GM18861 (cell line): ENCODE results near the gene CPSF7.

ENCODE experiments used
- ATAC-seq: cut with Tn5 transposase; IDR thresholded peaks from one replicate; pipeline ENCODE4 v1.9.1; 2021; ENCODE audit not compliant: unreplicated experiment

Gene CPSF7

GRCh38 chr11:61357233-61357893, 72.4 kb downstream of the CPSF7 start:
- peak; percentile 42 for ATAC-seq

- ATAC-seq = no peak
Measured at GRCh38 chr11:61356706-61357105, 73.1 kb downstream of the CPSF7 start.

DNA sequence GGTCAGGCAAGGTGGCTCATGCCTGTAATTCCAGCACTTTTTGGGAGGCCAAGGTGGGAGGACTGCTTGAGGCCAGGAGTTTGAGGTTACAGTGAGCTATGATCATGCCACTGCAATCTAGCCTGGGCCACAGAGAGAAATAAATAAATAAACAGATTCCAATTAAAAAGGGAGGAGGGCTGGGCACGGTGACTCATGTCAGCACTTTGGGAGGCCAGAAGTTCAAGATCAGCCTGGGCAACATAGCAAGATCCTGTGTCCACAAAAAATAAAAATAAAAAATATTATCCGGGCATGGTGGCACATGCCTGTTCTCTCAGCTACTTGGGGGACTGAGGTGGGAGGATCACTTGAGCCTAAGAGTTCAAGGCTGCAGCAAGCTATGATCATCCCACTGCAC, 75.6 kb downstream of the CPSF7 start:
- ATAC-seq = no peak

DNA sequence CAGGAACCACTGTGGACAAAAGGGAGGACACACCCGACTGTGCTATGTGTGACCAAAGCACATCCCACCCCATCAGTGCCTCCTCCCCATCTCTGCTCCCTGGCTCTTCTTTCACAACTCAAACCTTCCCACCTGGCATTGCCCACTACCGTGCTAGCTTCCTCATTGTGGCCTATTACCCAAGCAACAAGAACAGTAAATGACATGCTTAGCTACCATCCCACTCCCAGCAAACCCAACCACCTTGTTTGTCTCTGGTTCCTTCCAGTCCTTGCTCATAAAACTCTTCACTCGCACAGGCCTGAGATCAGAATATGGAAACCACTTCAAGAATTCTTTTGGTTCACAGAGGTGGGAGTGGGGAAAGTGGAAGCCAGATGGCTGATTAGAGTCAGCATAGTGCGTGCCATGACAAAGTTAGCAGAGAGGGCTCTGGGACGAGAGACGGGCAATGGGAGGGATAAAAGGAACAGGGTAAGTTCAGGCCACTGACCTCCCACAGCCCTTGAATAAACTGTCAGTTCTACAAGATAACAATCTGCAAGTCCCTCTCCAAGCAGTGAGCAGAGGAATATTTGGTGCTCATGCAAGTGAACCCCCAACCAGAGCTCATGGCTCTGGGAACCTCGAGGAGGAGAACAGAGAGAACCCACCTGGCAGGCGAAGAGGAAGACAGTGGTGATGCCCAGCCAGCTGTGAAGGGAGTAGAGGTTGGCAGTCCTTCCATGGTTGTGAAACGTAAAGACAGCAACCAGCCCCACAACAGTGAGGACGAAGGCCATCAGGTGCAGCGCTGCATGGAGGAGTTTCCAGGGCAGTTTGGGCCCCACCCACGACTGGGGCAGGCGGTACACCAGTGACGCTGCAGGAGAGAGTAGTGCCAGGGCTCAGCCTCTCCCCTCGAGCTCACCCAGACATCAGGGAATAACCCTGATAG, 76.4 kb downstream of the CPSF7 start:
- no peak for ATAC-seq
